Gastroesophageal sphincter (tissue), 4 donors: ENCODE results near the gene CCDC81. TPM values are rescaled to one million over a fixed set of nuclear protein-coding genes. Genes with fewer than 3 reads are reported as not detected.

ENCODE experiments used
- ATAC-seq: fragments of 150-250 bp; one replicate; pipeline ENCODE4 v1.9.1; 2016; ENCODE audit warnings: mild to moderate bottlenecking, moderate library complexity
- H3K27ac ChIP-seq, 4 donors: fragments of 200-600 bp; sonication (generic) in 3 of 4; 1 replicate in 3 of 4; 2 replicates in 1 of 4; pipeline ENCODE4 v1.5.1; 2016 to 2019
- H3K27me3 ChIP-seq: fragments of 200-600 bp; sonication (generic); one replicate; pipeline ENCODE4 v1.5.1; 2019
- H3K36me3 ChIP-seq, 2 donors: fragments of 200-600 bp; sonication (generic); one replicate each; pipeline ENCODE4 v1.5.1; 2019; ENCODE audit warnings: control low read depth in 1 of 2
- H3K4me1 ChIP-seq, 3 donors: fragments of 200-600 bp; sonication (generic); 1 replicate in 2 of 3; 2 replicates in 1 of 3; pipeline ENCODE4 v1.5.1; 2016 to 2019; ENCODE audit warnings: control low read depth in 2 of 3
- H3K4me3 ChIP-seq, 2 donors: fragments of 200-600 bp; sonication (generic); one replicate each; pipeline ENCODE4 v1.5.1; 2019; ENCODE audit warnings: mild to moderate bottlenecking in 1 of 2, moderate library complexity in 1 of 2
- H3K9me3 ChIP-seq, 3 donors: fragments of 200-600 bp; sonication (generic); one replicate each; pipeline ENCODE4 v1.5.1; 2017 to 2019; ENCODE audit warnings: control low read depth in 2 of 3
- CTCF ChIP-seq, 4 experiments: fragments of 200-600 bp in 2 of 4; fragments of 450-650 bp in 2 of 4; sonication (generic) in 1 of 4; IDR thresholded peaks; one replicate each; pipeline ENCODE4 v1.5.1; 2017 to 2019; ENCODE audit warnings: antibody characterized with exemption in 4 of 4, mild to moderate bottlenecking in 2 of 4, moderate library complexity in 2 of 4
- EP300 ChIP-seq: sonication (generic); formaldehyde crosslinking; IDR thresholded peaks from one replicate; pipeline ENCODE4 v1.6.1; 2017; ENCODE audit warnings: antibody characterized with exemption, mild to moderate bottlenecking
- POLR2A ChIP-seq, 2 donors: fragments of 450-650 bp; IDR thresholded peaks; one replicate each; pipeline ENCODE4 v1.6.1; 2017; ENCODE audit warnings: antibody characterized with exemption in 2 of 2, mild to moderate bottlenecking in 2 of 2, moderate library complexity in 1 of 2
- POLR2AphosphoS5 ChIP-seq: sonication (generic); formaldehyde crosslinking; IDR thresholded peaks from one replicate; pipeline ENCODE4 v1.6.1; 2017; ENCODE audit warnings: antibody characterized with exemption
- WGBS, 2 donors: methylation state at CpG; one replicate each; pipeline ENCODE4 v1.1.5; 2018; ENCODE audit warnings: low coverage in 1 of 2; 5-methylcytosine and 5-hydroxymethylcytosine counted together
- total RNA-seq, 4 donors: library from RNA; depleted of rRNA; stranded (reverse); fragments of >200 nt; gene quantifications; one replicate each; pipeline ENCODE4 v1.1.0, GENCODE V29; 2016

The CCDC81 gene
- total RNA-seq, 4 donors from 2014 or later = 0.23 to 3.7 (median 0.40) TPM; not detected in 1

DNA sequence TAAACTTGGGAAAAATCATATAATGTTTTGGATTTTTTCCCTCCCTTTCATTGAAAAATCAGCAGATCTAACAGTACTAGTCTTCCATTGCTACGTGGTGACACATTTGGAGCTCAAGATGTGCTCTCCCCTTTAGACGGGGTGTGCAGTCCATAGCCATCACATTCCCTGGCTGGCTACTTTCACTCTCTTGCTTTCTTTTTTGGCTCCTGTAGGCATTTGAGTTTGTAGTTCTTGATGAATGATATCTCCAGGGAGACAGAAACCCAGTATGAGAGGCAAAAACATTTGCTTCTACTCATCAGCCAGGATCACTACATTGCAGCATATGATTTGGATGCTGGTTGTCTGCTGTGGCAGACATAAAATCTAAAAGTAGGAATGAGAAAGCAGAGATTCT is 12.1 kb downstream of the CCDC81 start:
- Histone ChIP-seq H3K4me1 (peaks cover 0 to 9% (median 0%) of the 10 kb centered on the region in 3 donors), H3K9me3 (no peaks in the 10 kb centered on the region), H3K27ac (no peak overlapping the region), H3K36me3 (no peaks in the 10 kb centered on the region), H3K27me3 (no peaks in the 10 kb centered on the region), H3K4me3 (no peak overlapping the region)
- no peak for ATAC-seq
- 35 to 64% methylated on average over 2 of the region's 2 CpGs for WGBS, 2 donors
- TF ChIP-seq POLR2AphosphoS5 (no peak), EP300 (no peak), POLR2A (IDR thresholded peaks at IDR 0.05) (no peak), CTCF (IDR thresholded peaks at IDR 0.05) (no peak)

- TF ChIP-seq EP300 (no peak), POLR2AphosphoS5 (no peak), CTCF (IDR thresholded peaks at IDR 0.05) (no peak), POLR2A (IDR thresholded peaks at IDR 0.05) (no peak)
- no peak for ATAC-seq
Measured at GRCh38 chr11:86388198-86388597, 13.5 kb downstream of the CCDC81 start.

GRCh38 chr11:86390487-86390886 is 15.8 kb downstream of the CCDC81 start:
- TF ChIP-seq POLR2AphosphoS5 = no peak
- TF ChIP-seq EP300 = no peak
- no peak for TF ChIP-seq POLR2A (IDR thresholded peaks at IDR 0.05)
- TF ChIP-seq CTCF (IDR thresholded peaks at IDR 0.05) = no peak
- Histone ChIP-seq H3K4me1 (peaks cover 0 to 26% (median 0%) of the 10 kb centered on the region in 3 donors), H3K9me3 (no peaks in the 10 kb centered on the region), H3K4me3 (no peak overlapping the region), H3K36me3 (no peaks in the 10 kb centered on the region), H3K27me3 (no peaks in the 10 kb centered on the region), H3K27ac (no peak overlapping the region)
- no peak for ATAC-seq
- 86 to 97% methylated on average over 3 of the region's 3 CpGs for WGBS, 2 donors

More at GRCh38 chr11:86388198-86388597, 13.5 kb downstream of the CCDC81 start:
- Histone ChIP-seq H3K4me3 (no peak overlapping the region), H3K27me3 (no peaks in the 10 kb centered on the region), H3K27ac (no peak overlapping the region), H3K9me3 (no peaks in the 10 kb centered on the region), H3K36me3 (no peaks in the 10 kb centered on the region), H3K4me1 (peaks cover 0 to 9% (median 0%) of the 10 kb centered on the region in 3 donors)
- WGBS, 2 donors = 33 to 76% methylated on average over 3 to 4 of the region's 4 CpGs

- Histone ChIP-seq H3K4me3 (no peak overlapping the region), H3K36me3 (no peaks in the 10 kb centered on the region), H3K27ac (no peak overlapping the region), H3K27me3 (no peaks in the 10 kb centered on the region), H3K4me1 (peaks cover 0 to 18% (median 0%) of the 10 kb centered on the region in 3 donors), H3K9me3 (no peaks in the 10 kb centered on the region)
- TF ChIP-seq POLR2AphosphoS5 = no peak
- no peak for TF ChIP-seq EP300
- TF ChIP-seq POLR2A (IDR thresholded peaks at IDR 0.05) = no peak
- no peak for TF ChIP-seq CTCF (IDR thresholded peaks at IDR 0.05)
- no peak for ATAC-seq
- WGBS, 2 donors = 18 to 28% methylated on average over 6 of the region's 6 CpGs
Measured at GRCh38 chr11:86395061-86395551, 20.4 kb downstream of the CCDC81 start.

DNA sequence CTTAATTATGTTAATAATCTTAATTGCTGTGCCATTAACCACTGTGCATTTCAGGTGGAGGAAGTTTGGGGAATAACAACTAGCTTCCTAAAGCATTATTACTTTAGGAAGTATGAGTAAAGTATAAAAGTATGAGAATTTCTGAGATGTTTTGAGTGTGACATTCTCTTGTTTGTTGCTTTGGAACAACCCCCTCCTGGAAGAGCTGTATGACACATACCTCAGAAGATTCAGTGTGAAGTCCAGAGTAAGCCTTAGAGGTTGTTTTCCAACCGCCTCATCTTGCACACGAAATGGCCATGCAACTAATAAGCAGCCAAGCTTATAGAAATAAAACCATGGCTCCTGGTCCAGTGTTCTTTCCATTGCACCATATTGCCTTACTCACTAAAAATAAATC is 21.7 kb downstream of the CCDC81 start:
- 86 to 100% methylated on average over 1 to 2 of the region's 2 CpGs for WGBS, 2 donors
- no peak for ATAC-seq
- Histone ChIP-seq H3K9me3 (no peaks in the 10 kb centered on the region), H3K36me3 (no peaks in the 10 kb centered on the region), H3K4me1 (peaks cover 0 to 18% (median 0%) of the 10 kb centered on the region in 3 donors), H3K27ac (no peak overlapping the region), H3K4me3 (no peak overlapping the region), H3K27me3 (no peaks in the 10 kb centered on the region)
- TF ChIP-seq CTCF (IDR thresholded peaks at IDR 0.05) = no peak
- no peak for TF ChIP-seq POLR2A (IDR thresholded peaks at IDR 0.05)
- no peak for TF ChIP-seq EP300
- TF ChIP-seq POLR2AphosphoS5 = no peak
